Astrocyte of the spinal cord (primary cell): ENCODE measurements around the gene GCGR.

Experiments used
- DNase-seq: peaks from one replicate; pipeline ENCODE4 v3.0.0; 2011; ENCODE audit warnings: low read depth, low spot score
- H3K4me3 ChIP-seq: 2 replicates; pipeline ENCODE4 v1.5.1; 2011; ENCODE audit warnings: low read depth, mild to moderate bottlenecking, low read length, moderate library complexity
- in situ Hi-C: cut with HindIII; loops from 2 replicates; pipeline ENCODE4 v1.10.0; 2017; ENCODE audit warnings: low sequenced_read_pairs
- TF ChIP-seq, protein P1 (sequence below): IDR thresholded peaks from 2 replicates; pipeline ENCODE4 v1.5.1; 2012; ENCODE audit warnings: low read depth, mild to moderate bottlenecking, low read length, inconsistent platforms

GCGR gene

GRCh38 chr17:81803728-81804558 lies at the start of gene GCGR:
GCGR (plus strand) TSS chr17:81804150; CDS start chr17:81809019, 4,869 bp downstream.
- TF ChIP-seq, protein P1, sequence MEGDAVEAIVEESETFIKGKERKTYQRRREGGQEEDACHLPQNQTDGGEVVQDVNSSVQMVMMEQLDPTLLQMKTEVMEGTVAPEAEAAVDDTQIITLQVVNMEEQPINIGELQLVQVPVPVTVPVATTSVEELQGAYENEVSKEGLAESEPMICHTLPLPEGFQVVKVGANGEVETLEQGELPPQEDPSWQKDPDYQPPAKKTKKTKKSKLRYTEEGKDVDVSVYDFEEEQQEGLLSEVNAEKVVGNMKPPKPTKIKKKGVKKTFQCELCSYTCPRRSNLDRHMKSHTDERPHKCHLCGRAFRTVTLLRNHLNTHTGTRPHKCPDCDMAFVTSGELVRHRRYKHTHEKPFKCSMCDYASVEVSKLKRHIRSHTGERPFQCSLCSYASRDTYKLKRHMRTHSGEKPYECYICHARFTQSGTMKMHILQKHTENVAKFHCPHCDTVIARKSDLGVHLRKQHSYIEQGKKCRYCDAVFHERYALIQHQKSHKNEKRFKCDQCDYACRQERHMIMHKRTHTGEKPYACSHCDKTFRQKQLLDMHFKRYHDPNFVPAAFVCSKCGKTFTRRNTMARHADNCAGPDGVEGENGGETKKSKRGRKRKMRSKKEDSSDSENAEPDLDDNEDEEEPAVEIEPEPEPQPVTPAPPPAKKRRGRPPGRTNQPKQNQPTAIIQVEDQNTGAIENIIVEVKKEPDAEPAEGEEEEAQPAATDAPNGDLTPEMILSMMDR = no peak
- H3K4me3 ChIP-seq = no peak within 1 kb of the TSS
- no peak for DNase-seq
- in situ Hi-C loops = no loop called here

DNA sequence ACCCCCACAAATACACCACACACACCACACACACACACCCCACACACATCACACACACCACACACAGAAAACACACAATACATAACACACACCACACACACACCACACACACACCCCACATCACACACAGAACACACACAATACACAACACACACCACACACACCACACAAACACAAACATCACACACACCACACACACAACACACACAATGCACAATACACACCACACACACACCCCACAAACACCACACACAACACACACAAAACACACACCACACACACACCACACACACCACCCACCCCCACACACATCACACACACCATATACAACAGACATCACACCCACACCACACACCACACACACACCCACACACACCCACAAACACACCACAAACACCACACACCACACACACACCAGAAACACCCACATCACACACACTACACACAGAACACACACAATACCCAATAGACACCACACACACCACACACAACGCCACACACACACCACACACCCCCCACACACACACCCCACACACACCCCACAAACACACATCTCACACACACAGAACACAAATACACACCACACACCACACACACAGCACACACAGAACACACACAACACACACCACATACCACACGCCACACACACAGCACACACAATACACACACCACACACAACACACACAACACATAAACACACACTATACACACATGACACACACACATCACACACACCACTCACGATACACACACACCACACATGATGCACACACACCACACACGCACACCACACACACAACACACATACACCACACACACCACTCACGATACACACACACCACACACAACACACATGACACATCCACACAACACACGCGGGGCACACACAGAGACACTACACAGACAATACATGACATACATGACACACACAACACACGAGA lies 11.0 kb upstream of the GCGR start:
- in situ Hi-C loops = no loop called here
- DNase-seq = no peak
- H3K4me3 ChIP-seq = no peak overlapping the region
- TF ChIP-seq, protein P1 = no peak

GRCh38 chr17:81794074-81794476 lies 9.9 kb upstream of the GCGR start:
- TF ChIP-seq, protein P1 = no peak
- in situ Hi-C loops = no loop called here
- DNase-seq = no peak
- H3K4me3 ChIP-seq = no peak overlapping the region

- TF ChIP-seq, protein P1 = no peak
- in situ Hi-C loops = no loop called here
- no peak for DNase-seq
These were observed 9.4 kb upstream of the GCGR start for GRCh38 chr17:81794509-81794908.

DNA sequence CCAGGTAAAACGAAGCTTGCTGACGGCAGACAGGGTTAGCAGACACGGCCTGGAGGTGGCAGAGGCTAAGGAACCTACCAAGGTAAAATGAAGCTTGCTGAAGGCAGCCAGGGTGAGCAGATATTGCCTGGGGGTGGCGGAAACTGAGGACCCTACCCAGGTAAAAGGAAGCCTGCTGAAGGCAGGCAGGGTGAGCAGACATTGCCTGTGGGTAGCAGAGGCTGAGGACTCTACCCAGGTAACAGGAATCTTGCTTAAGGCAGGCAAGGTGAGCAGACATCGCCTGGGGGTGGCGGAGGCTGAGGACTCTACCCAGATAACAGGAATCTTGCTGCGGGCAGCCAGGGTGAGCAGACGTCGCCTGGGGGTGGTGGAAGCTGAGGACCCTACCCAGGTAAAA lies 2.6 kb upstream of the GCGR start:
- DNase-seq = no peak
- TF ChIP-seq, protein P1 = no peak
- in situ Hi-C loops = no loop called here
- no peak overlapping the region for H3K4me3 ChIP-seq

More at GRCh38 chr17:81794509-81794908, 9.4 kb upstream of the GCGR start:
- no peak overlapping the region for H3K4me3 ChIP-seq

DNA sequence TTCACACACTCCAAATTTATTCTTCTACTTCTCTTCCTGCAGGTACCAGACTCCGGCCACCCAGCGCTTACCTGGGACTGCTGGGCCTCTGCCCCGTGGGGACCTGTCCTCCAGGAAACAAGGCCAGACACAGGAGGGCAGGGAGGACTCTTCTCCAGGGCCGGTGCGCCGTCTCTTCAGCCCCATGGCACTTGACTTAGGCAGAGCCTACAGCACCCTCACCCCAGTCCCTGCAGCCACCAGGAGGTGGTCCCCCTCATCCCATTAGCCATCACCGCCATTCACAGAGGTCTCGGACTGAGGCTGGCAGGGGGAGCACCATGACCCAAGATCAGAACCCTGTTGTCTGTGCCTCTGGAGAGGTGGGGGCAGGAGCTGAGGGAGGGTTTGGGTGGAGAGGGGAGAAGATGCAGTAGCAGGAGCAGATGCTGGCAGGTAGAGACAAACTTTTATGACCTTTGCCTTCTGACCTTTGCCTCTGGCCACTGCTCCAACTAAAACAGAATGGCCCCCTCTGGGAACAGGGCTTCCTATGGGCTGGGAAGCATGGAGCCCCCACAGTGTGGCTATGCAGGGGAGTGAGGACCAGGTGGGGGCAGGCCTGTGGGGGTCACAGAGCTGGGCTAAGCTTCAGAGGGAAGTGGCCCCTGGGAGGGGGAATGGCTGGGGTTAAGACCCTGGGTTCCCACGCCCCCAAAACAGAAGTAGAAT lies 1.7 kb upstream of the GCGR start:
- TF ChIP-seq, protein P1 = no peak
- H3K4me3 ChIP-seq = no peak overlapping the region
- in situ Hi-C loops = no loop called here
- no peak for DNase-seq
